Ishikawa (cell line): ENCODE data around the gene PTPRJ.
A peak's percentile ranks its signal among the peaks of the same experiment; 100 is the strongest.

Source experiments
- CEBPB ChIP-seq: IDR thresholded peaks from 2 replicates; pipeline ENCODE4 v1.6.1; 2012
- EP300 ChIP-seq: IDR thresholded peaks from 2 replicates; pipeline ENCODE4 v1.6.1; 2012; ENCODE audit warnings: borderline replicate concordance
- MAX ChIP-seq: IDR thresholded peaks from 2 replicates; pipeline ENCODE4 v1.6.1; 2012
- TAF1 ChIP-seq: IDR thresholded peaks from 2 replicates; pipeline ENCODE4 v1.6.1; 2012; ENCODE audit warnings: low read depth, mild to moderate bottlenecking
- TEAD4 ChIP-seq: IDR thresholded peaks from 2 replicates; pipeline ENCODE4 v1.6.1; 2012
- YY1 ChIP-seq: IDR thresholded peaks from 2 replicates; pipeline ENCODE4 v1.6.1; 2012; ENCODE audit warnings: low read depth

- TF ChIP-seq YY1 (no peak), EP300 (peak; percentile 78), MAX (no peak), CEBPB (no peak), TAF1 (no peak), TEAD4 (peak; percentile 88)
Measured at GRCh38 chr11:48096588-48097525, 116.5 kb downstream of the PTPRJ start.
